Activated CD8-positive, alpha-beta memory T cell treated with anti-CD3 and anti-CD28 coated beads for 1 hour (primary cell): ENCODE results near the gene VPS9D1.
"Not testable (repeated sequence)": the region's sequence is repeated elsewhere in the genome, so short reads cannot be mapped to it uniquely, and the experiment has no call there.

Source experiments
- DNase-seq, 2 donors: peaks; one replicate each; pipeline ENCODE4 v3.0.0-alpha.2; 2020; ENCODE audit warnings: low read depth in 1 of 2; ENCODE audit errors: extremely low read depth in 1 of 2

VPS9D1 gene

DNA sequence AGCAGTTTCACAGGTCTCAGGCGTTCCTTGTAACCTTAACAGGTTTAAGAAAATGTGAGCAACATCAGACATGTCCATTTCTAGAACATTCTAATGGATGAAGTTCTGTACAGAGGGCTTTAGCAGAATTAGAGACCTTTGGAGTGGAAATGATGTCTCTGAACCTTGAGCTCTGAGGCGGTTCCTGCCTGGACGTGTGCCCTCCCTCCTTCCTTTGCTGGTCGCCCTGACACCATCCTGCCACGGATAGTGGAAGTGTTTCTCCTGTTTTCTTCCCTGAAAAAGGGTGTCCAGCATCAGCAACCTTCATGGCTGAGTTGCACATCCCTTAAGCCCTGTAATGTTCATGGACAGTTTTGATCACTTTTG, 51.9 kb downstream of the VPS9D1 start:
- DNase-seq, result no peak

DNA sequence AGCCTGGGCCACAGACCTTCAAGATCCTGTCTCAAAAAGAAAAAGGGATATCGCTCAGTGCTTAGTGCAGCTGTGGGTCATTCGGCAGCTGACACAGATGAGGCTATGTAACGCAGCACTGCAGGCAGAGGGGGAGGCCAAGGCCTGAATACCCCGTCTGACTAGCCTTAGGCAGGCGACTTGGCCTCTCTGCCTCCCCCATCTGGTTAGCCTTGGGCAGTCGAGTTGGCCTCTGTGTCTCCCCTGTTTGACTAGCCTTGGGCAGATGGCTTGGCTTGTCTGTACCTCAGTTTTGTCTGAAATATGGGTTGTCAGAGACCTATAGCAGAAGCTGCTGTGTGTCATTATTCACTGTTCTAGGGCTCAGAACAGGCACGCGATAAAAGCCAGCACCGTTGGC, 53.1 kb downstream of the VPS9D1 start:
- DNase-seq, result no peak

GRCh38 chr16:89667000-89667399, 53.7 kb downstream of the VPS9D1 start:
- DNase-seq, result not testable (repeated sequence)

GRCh38 chr16:89664238-89664637, 56.5 kb downstream of the VPS9D1 start:
- not testable (repeated sequence) for DNase-seq

- no peak for DNase-seq
Measured at GRCh38 chr16:89661215-89661614, 59.5 kb downstream of the VPS9D1 start.

DNA sequence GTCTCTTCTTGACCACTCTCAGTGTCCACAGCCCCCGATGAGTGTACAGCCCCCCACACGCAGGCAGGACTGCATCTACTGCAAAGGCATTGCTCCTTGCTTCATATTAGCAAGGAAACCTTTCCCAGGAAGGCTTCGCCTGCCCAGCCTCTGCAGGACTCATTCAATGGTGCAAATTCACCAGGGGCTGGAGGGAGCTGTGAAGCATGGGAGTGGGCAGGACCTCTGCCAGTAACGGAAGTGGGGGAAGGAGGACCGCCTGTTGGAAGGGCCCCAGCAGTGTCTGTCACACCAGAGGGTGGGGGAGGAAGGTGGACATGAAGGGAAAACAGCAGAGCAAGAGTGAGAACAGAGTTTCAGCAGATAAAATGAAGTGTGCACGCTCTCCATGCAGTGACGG, 60.6 kb downstream of the VPS9D1 start:
- DNase-seq, result no peak

DNA sequence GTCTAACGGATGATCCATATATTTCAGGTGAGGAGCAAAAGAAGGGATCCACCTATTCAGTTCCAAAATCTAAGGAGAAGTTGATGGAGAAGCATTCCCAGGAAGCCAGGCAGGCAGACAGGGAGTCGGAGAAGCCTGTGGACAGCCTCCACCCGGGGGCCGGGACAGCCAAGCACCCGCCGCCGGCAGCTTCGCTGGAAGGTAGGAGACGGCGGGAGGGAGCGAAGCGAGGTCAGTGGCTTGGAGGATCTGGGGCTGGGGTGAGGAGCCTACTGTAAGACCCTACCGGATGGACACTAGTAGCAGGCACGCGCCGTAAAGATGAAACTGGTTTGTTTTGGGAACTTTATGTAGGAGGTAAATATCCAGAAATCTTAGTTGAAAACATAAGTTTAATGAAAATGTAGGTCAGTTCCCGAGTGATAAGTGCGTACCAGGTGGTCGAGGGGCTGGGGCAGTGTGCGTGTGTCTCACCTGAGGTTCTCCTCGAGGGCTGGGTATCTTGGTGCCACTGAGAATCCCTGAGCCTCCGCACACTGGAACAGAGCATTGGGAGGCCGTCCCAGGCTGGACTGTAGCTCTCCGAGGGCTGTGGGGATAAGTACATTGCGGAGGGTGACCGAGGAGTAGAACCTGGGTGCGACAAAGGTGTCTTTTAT, 62.3 kb downstream of the VPS9D1 start:
- DNase-seq, result no peak

- DNase-seq, result peak; percentile 71 to 89
Measured at GRCh38 chr16:89657442-89658220, 63.1 kb downstream of the VPS9D1 start, which contains the start of the genes CHMP1A and SPATA33. Gene CHMP1A, minus strand, starts transcription at chr16:89657708. Its CDS starts 120 bp downstream, at chr16:89657588. Gene SPATA33, plus strand, starts transcription at chr16:89657836. Its CDS starts 76 bp downstream, at chr16:89657912.
